Measurements from ENCODE around the gene SHC4. TPM values are rescaled to one million over a fixed set of nuclear protein-coding genes. Genes with fewer than 3 reads are reported as not detected.
A peak's percentile ranks its signal among the peaks of the same experiment; 100 is the strongest.

Gene SHC4
- polyA plus RNA-seq, 1 of the 3 experiments (the other 2 are of a cell fraction), result 1.6 TPM

- no peak for DNase-seq
- H3K36me3 ChIP-seq (replicated peaks in 1 of 2; ENCODE audit: control insufficient read depth in 1 of 2, insufficient read depth in 2 of 2, low read length in 1 of 2), result no peaks in the 10 kb centered on the region
- peak overlapping the region in 1 of 2 experiments; percentile 84; a peak in 2 of 4 replicates for H3K27ac ChIP-seq (ENCODE audit: low read depth in 2 of 2, low read length in 1 of 2)
- no peak overlapping the region for H3K4me3 ChIP-seq (ENCODE audit: low read depth in 2 of 2, low read length in 1 of 2)
- no peaks in the 10 kb centered on the region for H3K9me3 ChIP-seq
- H3K79me2 ChIP-seq (ENCODE audit: insufficient read depth), result no peaks in the 10 kb centered on the region
- no peaks in the 10 kb centered on the region for H4K20me1 ChIP-seq (ENCODE audit: insufficient read depth)
- 0 out of 2 replicates have a peak overlapping the region, but pooled peaks have one; percentile 12 for H3K4me2 ChIP-seq
- WGBS (ENCODE audit: low lambda C conversion rate), result 88% methylated on average over 4 of the region's 4 CpGs
- H3K27me3 ChIP-seq (ENCODE audit: insufficient read depth), result no peaks in the 10 kb centered on the region
- TF ChIP-seq MXI1 (IDR thresholded peaks at IDR 0.05; ENCODE audit: low read depth, low read length), result no peak
- TF ChIP-seq ELF1 (IDR thresholded peaks at IDR 0.05), result no peak
- TF ChIP-seq TEAD4 (IDR thresholded peaks at IDR 0.05; ENCODE audit: borderline replicate concordance, insufficient read depth), result no peak
- no peak for TF ChIP-seq GATA2 (CRISPR knock-in tag; IDR thresholded peaks at IDR 0.05)
- no peak for TF ChIP-seq TAF1 (IDR thresholded peaks at IDR 0.05; ENCODE audit: borderline replicate concordance, low read depth, low read length)
- TF ChIP-seq EP300 (IDR thresholded peaks at IDR 0.05; ENCODE audit: borderline replicate concordance in 1 of 2, low read depth in 1 of 2, low read length in 1 of 2), result no peak
- no peak for TF ChIP-seq RAD21 (IDR thresholded peaks at IDR 0.05; ENCODE audit: low read length)
- TF ChIP-seq FOSL2 (IDR thresholded peaks at IDR 0.05; ENCODE audit: borderline replicate concordance, low read depth), result no peak
- no peak for TF ChIP-seq MAX (IDR thresholded peaks at IDR 0.05; ENCODE audit: low read depth)
- no peak for TF ChIP-seq CTCF (IDR thresholded peaks at IDR 0.05)
- TF ChIP-seq RCOR1 (IDR thresholded peaks at IDR 0.05; ENCODE audit: low read length), result no peak
- TF ChIP-seq RXRA (IDR thresholded peaks at IDR 0.05; ENCODE audit: borderline replicate concordance, low read depth), result no peak
- no peak for TF ChIP-seq MEF2A (IDR thresholded peaks at IDR 0.05; ENCODE audit: borderline replicate concordance, low read depth)
- TF ChIP-seq REST (IDR thresholded peaks at IDR 0.05; ENCODE audit: low read depth, low read length), result no peak
- no peak for TF ChIP-seq RFX5 (IDR thresholded peaks at IDR 0.05; ENCODE audit: low read length)
- no peak for TF ChIP-seq IRF3 (IDR thresholded peaks at IDR 0.05; ENCODE audit: low read depth, low read length)
- no peak for TF ChIP-seq SMC3 (IDR thresholded peaks at IDR 0.05; ENCODE audit: low read depth, low read length)
- no peak for TF ChIP-seq USF2 (IDR thresholded peaks at IDR 0.05; ENCODE audit: borderline replicate concordance, low read depth, low read length)
- H3K9ac ChIP-seq, result 0 out of 2 replicates have a peak overlapping the region, but pooled peaks have one; percentile 5
- H2AFZ ChIP-seq (ENCODE audit: low read depth), result 0 out of 2 replicates have a peak overlapping the region, but pooled peaks have one; percentile 12
- POLR2A ChIA-PET, result interaction anchor here (1.6 kb wide), 1 partner anchor 10 kb away, joined by 3 read pairs; the partner anchor contains the start of gene EID1
- peaks cover 21% of the 10 kb centered on the region for H3F3A ChIP-seq (replicated peaks; ENCODE audit: insufficient read depth)
- CTCF ChIA-PET, result no interaction called here
- H3K9me2 ChIP-seq, result no peaks in the 10 kb centered on the region
- H3K4me1 ChIP-seq (ENCODE audit: control insufficient read depth in 1 of 2, insufficient read depth in 2 of 2, low read depth in 1 of 2, low read length in 1 of 2), result peaks cover 4 to 30% of the 10 kb centered on the region in 2 experiments; a peak in 3 of 4 replicates
Measured at GRCh38 chr15:48888191-48888590, 75.5 kb downstream of the SHC4 start.
